ENCODE measurements around the gene UTY. TPM values are rescaled to one million over a fixed set of nuclear protein-coding genes. Genes with fewer than 3 reads are reported as not detected.

The UTY gene
- total and polyA plus RNA-seq, 9 of the 15 experiments (the other 6 are each of a cell fraction or from before 2014, with no cell fraction given) = 0.09 TPM; not detected in 8

DNA sequence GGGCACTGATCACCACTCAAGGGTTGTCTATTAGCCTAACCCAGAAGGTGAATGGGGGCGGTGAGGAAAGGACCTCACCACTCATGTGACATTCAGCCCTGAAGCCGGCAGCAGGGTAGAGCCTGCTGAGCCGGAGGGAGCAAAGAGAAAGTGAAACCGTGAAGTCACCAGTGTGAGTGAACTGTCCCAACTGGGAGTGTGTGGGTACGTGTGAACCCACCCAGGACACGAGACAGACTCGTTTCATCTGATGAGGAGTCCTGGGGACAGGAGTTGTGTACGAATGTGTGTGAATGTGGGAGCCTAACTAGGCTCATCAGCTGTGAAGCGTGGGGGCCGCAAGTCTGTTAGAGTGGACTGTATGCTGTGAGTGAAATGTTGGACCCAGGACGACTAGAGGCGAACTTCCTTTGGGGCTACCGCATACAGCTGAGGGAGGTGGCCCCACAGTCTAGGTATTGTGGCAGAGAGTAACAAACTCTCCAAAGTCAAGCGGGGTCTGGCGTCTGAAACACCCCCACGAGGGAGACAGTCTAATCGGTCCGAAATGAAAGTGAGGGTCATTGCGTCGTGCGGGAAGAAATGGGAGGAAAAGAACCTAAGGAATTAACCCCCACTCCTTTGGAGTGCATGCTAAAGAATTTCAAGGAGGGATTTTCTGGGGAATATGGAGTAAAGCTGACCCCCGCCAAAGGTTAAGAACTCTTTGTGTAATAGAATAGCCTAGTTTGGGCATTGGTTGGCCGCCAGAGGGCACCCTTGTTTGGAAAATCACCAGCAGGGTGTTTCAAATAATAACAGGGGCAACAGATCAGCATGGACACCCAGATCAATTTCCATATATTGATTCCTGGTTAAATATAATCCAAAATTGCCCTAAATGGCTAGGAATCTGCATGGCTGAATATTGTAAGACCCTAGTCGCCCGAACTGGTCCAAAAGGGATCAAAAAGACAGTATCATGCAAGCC, 43.6 kb downstream of the UTY start (continued):
- TF ChIP-seq RREB1 (CRISPR knock-in tag; IDR thresholded peaks at IDR 0.05) (no peak), PYGO2 (tag; IDR thresholded peaks at IDR 0.05) (no peak)
